SW 1271 (cell line): ENCODE results near the gene CNTD1.
"Not testable (repeated sequence)": the region's sequence is repeated elsewhere in the genome, so short reads cannot be mapped to it uniquely, and the experiment has no call there.

Experiments used
- DNase-seq, 2 experiments: peaks; one replicate each; lab custom pipeline; 2025; lab: John Stamatoyannopoulos, UW

CNTD1 gene

GRCh38 chr17:42844761-42845555 lies 46.3 kb downstream of the CNTD1 start:
- DNase-seq, result no peak

GRCh38 chr17:42845556-42845917 lies 46.9 kb downstream of the CNTD1 start:
- DNase-seq, result no peak

GRCh38 chr17:42845918-42846593 lies 47.4 kb downstream of the CNTD1 start:
- DNase-seq, result no peak

- DNase-seq, result no peak
Measured at GRCh38 chr17:42846594-42847280, 48.1 kb downstream of the CNTD1 start.

- DNase-seq, result no peak
Measured at GRCh38 chr17:42848093-42848492, 49.4 kb downstream of the CNTD1 start.

GRCh38 chr17:42849031-42849430 lies 50.4 kb downstream of the CNTD1 start:
- DNase-seq, result no peak

- DNase-seq, result no peak
Measured at GRCh38 chr17:42849451-42850181, 51.0 kb downstream of the CNTD1 start.

GRCh38 chr17:42850954-42851353 lies 52.3 kb downstream of the CNTD1 start, which contains the start of gene AOC3:
TSS of gene AOC3 (plus strand) at chr17:42851199. CDS start at chr17:42851344, 145 bp downstream.
- DNase-seq, result no peak

GRCh38 chr17:42851371-42852240 lies 52.9 kb downstream of the CNTD1 start:
- not testable (repeated sequence) for DNase-seq

GRCh38 chr17:42852351-42852750 lies 53.7 kb downstream of the CNTD1 start:
- DNase-seq, result no peak

GRCh38 chr17:42853004-42853403 lies 54.3 kb downstream of the CNTD1 start:
- DNase-seq, result no peak

- no peak for DNase-seq
Measured at GRCh38 chr17:42853597-42853967, 54.9 kb downstream of the CNTD1 start.

- DNase-seq, result no peak
Measured at GRCh38 chr17:42853968-42854790, 55.5 kb downstream of the CNTD1 start.

GRCh38 chr17:42855048-42855596 lies 56.5 kb downstream of the CNTD1 start:
- DNase-seq, result no peak

GRCh38 chr17:42856093-42856492 lies 57.4 kb downstream of the CNTD1 start:
- not testable (repeated sequence) for DNase-seq

- DNase-seq, result not testable (repeated sequence)
Measured at GRCh38 chr17:42856516-42856915, 57.9 kb downstream of the CNTD1 start.

GRCh38 chr17:42857389-42857788 lies 58.7 kb downstream of the CNTD1 start:
- no peak for DNase-seq
